Stomach (tissue), 9 donors: ENCODE measurements around the gene BLACAT1. TPM values are rescaled to one million over a fixed set of nuclear protein-coding genes. Genes with fewer than 3 reads are reported as not detected.

Source experiments
- DNase-seq, 2 donors: peaks; one replicate each; pipeline versions ENCODE4 v3.0.0 to v3.0.0-alpha.2; 2013 to 2019
- H3K27ac ChIP-seq, 5 donors: fragments of 200-600 bp in 4 of 5; sonication (generic) in 4 of 5; one replicate each; pipeline ENCODE4 v1.5.1; 2013 to 2019; ENCODE audit warnings: mild to moderate bottlenecking in 1 of 5, moderate library complexity in 1 of 5
- H3K27me3 ChIP-seq, 3 donors: fragments of 200-600 bp; sonication (generic); one replicate each; pipeline ENCODE4 v1.5.1; 2017 to 2019; ENCODE audit warnings: mixed run types in 1 of 3
- H3K36me3 ChIP-seq, 4 donors: fragments of 200-600 bp; sonication (generic); 1 replicate in 3 of 4; 2 replicates in 1 of 4; pipeline ENCODE4 v1.5.1; 2016 to 2019
- H3K4me1 ChIP-seq, 4 donors: fragments of 200-600 bp; sonication (generic); one replicate each; pipeline ENCODE4 v1.5.1; 2016 to 2019
- H3K4me3 ChIP-seq, 4 donors: fragments of 200-600 bp; sonication (generic) in 3 of 4; one replicate each; pipeline ENCODE4 v1.5.1; 2016 to 2019; ENCODE audit warnings: mild to moderate bottlenecking in 1 of 4
- H3K9me3 ChIP-seq, 4 donors: fragments of 200-600 bp; sonication (generic); one replicate each; pipeline ENCODE4 v1.5.1; 2016 to 2019
- CTCF ChIP-seq, 7 experiments: fragments of 450-650 bp in 4 of 7; fragments of 200-600 bp in 3 of 7; sonication (generic) in 3 of 7; IDR thresholded peaks; one replicate each; pipeline ENCODE4 v1.5.1; 2016 to 2019; ENCODE audit warnings: antibody characterized with exemption in 7 of 7, control low read depth in 2 of 7, mild to moderate bottlenecking in 1 of 7
- EP300 ChIP-seq: sonication (generic); formaldehyde crosslinking; IDR thresholded peaks from one replicate; pipeline ENCODE4 v1.6.1; 2017; ENCODE audit warnings: antibody characterized with exemption
- POLR2A ChIP-seq, 4 donors: fragments of 450-650 bp; IDR thresholded peaks; one replicate each; pipeline ENCODE4 v1.6.1; 2016; ENCODE audit warnings: antibody characterized with exemption in 4 of 4, control low read depth in 2 of 4, mild to moderate bottlenecking in 1 of 4, moderate library complexity in 1 of 4
- POLR2AphosphoS5 ChIP-seq, 3 donors: sonication (generic); formaldehyde crosslinking; IDR thresholded peaks; one replicate each; pipeline ENCODE4 v1.6.1; 2016; ENCODE audit warnings: antibody characterized with exemption in 3 of 3
- WGBS, 5 donors: extraction: QIAGEN DNeasy Blood & Tissue Kit in 3 of 5; methylation state at CpG; one replicate each; pipeline versions ENCODE4 v1.1.5 to v1.1.7; 2013 to 2018; 5-methylcytosine and 5-hydroxymethylcytosine counted together
- intact Hi-C: fragments of 100-400 bp; cut with DNase I; formaldehyde crosslinking; loops from one replicate; pipeline ENCODE4 v1.15.1; 2023; ENCODE audit warnings: low total_unique reads
- polyA plus RNA-seq, 3 donors: library from polyadenylated mRNA; stranded (reverse); fragments of 200-250 nt; gene quantifications; one replicate each; pipeline ENCODE4 v1.2.3, GENCODE V29; 2013
- total RNA-seq, 5 donors: library from RNA; depleted of rRNA; stranded (reverse); fragments of >200 nt; gene quantifications; one replicate each; pipeline versions ENCODE4 v1.1.0 to v1.2.3, GENCODE V29; 2014 to 2016
- donor health status: healthy with polysubstance abuse.
- donor health status: Bipolar disorder and iron deficiency.
- donor health status: healthy.

BLACAT1 gene
- total and polyA plus RNA-seq, 8 donors, result 0.37 to 0.43 TPM; not detected in 6

GRCh38 chr1:205423814-205424399, 31.9 kb downstream of the BLACAT1 start:
- no peak for DNase-seq
- Histone ChIP-seq H3K4me1 (no peaks in the 10 kb centered on the region), H3K9me3 (no peaks in the 10 kb centered on the region), H3K4me3 (no peak overlapping the region), H3K36me3 (no peaks in the 10 kb centered on the region), H3K27me3 (peaks cover 0 to 24% (median 7%) of the 10 kb centered on the region in 3 donors), H3K27ac (no peak overlapping the region)
- 70 to 83% (median 75%) methylated on average over 6 of the region's 6 CpGs for WGBS, 5 donors
- TF ChIP-seq CTCF (IDR thresholded peaks at IDR 0.05) (no peak), POLR2AphosphoS5 (IDR thresholded peaks at IDR 0.05) (no peak), EP300 (no peak)
- intact Hi-C loops, result no loop called here

GRCh38 chr1:205422993-205423642, 32.7 kb downstream of the BLACAT1 start:
- no peak overlapping the region for H3K27ac ChIP-seq
- H3K9me3 ChIP-seq, result no peaks in the 10 kb centered on the region
- H3K4me3 ChIP-seq, result no peak overlapping the region
- TF ChIP-seq CTCF (IDR thresholded peaks at IDR 0.05), result no peak
- no peak for TF ChIP-seq EP300
- TF ChIP-seq POLR2A (IDR thresholded peaks at IDR 0.05), result no peak
- H3K36me3 ChIP-seq, result no peaks in the 10 kb centered on the region
- H3K4me1 ChIP-seq, result no peaks in the 10 kb centered on the region
- WGBS, 5 donors, result 45 to 51% (median 49%) methylated on average over 4 of the region's 4 CpGs
- no peak for DNase-seq
- intact Hi-C loops, result no loop called here
- H3K27me3 ChIP-seq, result peaks cover 0 to 29% (median 7%) of the 10 kb centered on the region in 3 donors

- intact Hi-C loops, result no loop called here
- Histone ChIP-seq H3K4me1 (no peaks in the 10 kb centered on the region), H3K27ac (no peak within 1 kb of the TSS), H3K9me3 (no peaks in the 10 kb centered on the region), H3K36me3 (no peaks in the 10 kb centered on the region), H3K27me3 (peaks cover 0 to 29% (median 7%) of the 10 kb centered on the region in 3 donors), H3K4me3 (no peak within 1 kb of the TSS)
- WGBS, 5 donors, result 49 to 73% (median 59%) methylated on average over 2 of the region's 2 CpGs
- no peak for TF ChIP-seq EP300
- TF ChIP-seq POLR2A (IDR thresholded peaks at IDR 0.05), result no peak
- TF ChIP-seq CTCF (IDR thresholded peaks at IDR 0.05), result no peak
- no peak for TF ChIP-seq POLR2AphosphoS5 (IDR thresholded peaks at IDR 0.05)
- no peak for DNase-seq
These were observed 34.0 kb downstream of the BLACAT1 start, which contains the start of gene LEMD1 for GRCh38 chr1:205421798-205422197. LEMD1 (minus strand) TSS chr1:205422056; CDS start chr1:205420536, 1,520 bp downstream.

GRCh38 chr1:205420938-205421337, 34.9 kb downstream of the BLACAT1 start:
- no peaks in the 10 kb centered on the region for H3K36me3 ChIP-seq
- intact Hi-C loops, result no loop called here
- 55 to 73% (median 66%) methylated on average over 2 of the region's 2 CpGs for WGBS, 5 donors
- no peak overlapping the region for H3K4me3 ChIP-seq
- no peak overlapping the region for H3K27ac ChIP-seq
- DNase-seq, result no peak
- no peaks in the 10 kb centered on the region for H3K9me3 ChIP-seq
- peaks cover 0 to 23% (median 0%) of the 10 kb centered on the region in 3 donors for H3K27me3 ChIP-seq
- TF ChIP-seq CTCF (IDR thresholded peaks at IDR 0.05) (no peak), POLR2A (IDR thresholded peaks at IDR 0.05) (no peak), POLR2AphosphoS5 (IDR thresholded peaks at IDR 0.05) (no peak), EP300 (no peak)
- H3K4me1 ChIP-seq, result no peaks in the 10 kb centered on the region
